ENCODE measurements around the gene ANKRD29.

ANKRD29 gene

GRCh38 chr18:23635283-23636070 is 27.2 kb downstream of the ANKRD29 start:
- Histone ChIP-seq H3K4me3 (ENCODE audit: low read depth in 1 of 2, low read length in 2 of 2) (no peak overlapping the region), H3K9me3 (ENCODE audit: control insufficient read depth in 1 of 2, low read length in 2 of 2) (no peaks in the 10 kb centered on the region), H3K27ac (ENCODE audit: low read depth, low read length) (no peak overlapping the region), H3K27me3 (ENCODE audit: control insufficient read depth in 1 of 2, insufficient read depth in 2 of 2, low read length in 2 of 2) (no peaks in the 10 kb centered on the region), H3K4me1 (ENCODE audit: control insufficient read depth in 1 of 2, insufficient read depth in 2 of 2, low read length in 2 of 2) (no peaks in the 10 kb centered on the region), H3K9ac (ENCODE audit: low read depth in 1 of 2, low read length in 2 of 2) (no peak overlapping the region), H3K36me3 (ENCODE audit: control insufficient read depth in 1 of 2, insufficient read depth in 2 of 2, low read length in 2 of 2) (no peaks in the 10 kb centered on the region)

DNA sequence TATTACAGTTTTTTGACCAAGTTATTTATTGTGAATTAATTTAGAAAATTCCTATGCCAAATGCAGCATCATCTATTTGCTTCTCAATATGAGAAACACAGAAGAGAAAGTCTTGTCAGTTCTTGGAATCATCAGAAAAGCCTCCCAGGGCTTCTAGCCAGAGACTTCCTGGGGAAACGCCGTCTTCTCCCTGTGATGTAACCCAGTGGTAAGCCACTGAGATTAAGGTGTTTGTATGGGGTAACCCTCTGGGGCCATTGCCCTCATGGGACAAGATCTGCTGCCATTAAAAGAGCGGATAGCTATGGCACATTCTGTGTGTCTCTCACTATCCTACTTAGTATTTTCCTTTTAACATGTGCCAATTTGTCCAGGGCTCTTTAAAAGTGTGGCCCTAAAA is 28.0 kb downstream of the ANKRD29 start:
- no peak overlapping the region for H3K27ac ChIP-seq (ENCODE audit: low read depth, low read length)
- no peaks in the 10 kb centered on the region for H3K9me3 ChIP-seq (ENCODE audit: control insufficient read depth in 1 of 2, low read length in 2 of 2)
- no peaks in the 10 kb centered on the region for H3K36me3 ChIP-seq (ENCODE audit: control insufficient read depth in 1 of 2, insufficient read depth in 2 of 2, low read length in 2 of 2)
- H3K4me3 ChIP-seq (ENCODE audit: low read depth in 1 of 2, low read length in 2 of 2), result no peak overlapping the region
- no peaks in the 10 kb centered on the region for H3K27me3 ChIP-seq (ENCODE audit: control insufficient read depth in 1 of 2, insufficient read depth in 2 of 2, low read length in 2 of 2)
- H3K9ac ChIP-seq (ENCODE audit: low read depth in 1 of 2, low read length in 2 of 2), result no peak overlapping the region
- H3K4me1 ChIP-seq (ENCODE audit: control insufficient read depth in 1 of 2, insufficient read depth in 2 of 2, low read length in 2 of 2), result no peaks in the 10 kb centered on the region

GRCh38 chr18:23632615-23633014 is 30.1 kb downstream of the ANKRD29 start:
- Histone ChIP-seq H3K4me1 (ENCODE audit: control insufficient read depth in 1 of 2, insufficient read depth in 2 of 2, low read length in 2 of 2) (peaks cover 7 to 9% of the 10 kb centered on the region in 2 donors), H3K9ac (ENCODE audit: low read depth in 1 of 2, low read length in 2 of 2) (no peak overlapping the region), H3K27me3 (ENCODE audit: control insufficient read depth in 1 of 2, insufficient read depth in 2 of 2, low read length in 2 of 2) (no peaks in the 10 kb centered on the region), H3K36me3 (ENCODE audit: control insufficient read depth in 1 of 2, insufficient read depth in 2 of 2, low read length in 2 of 2) (no peaks in the 10 kb centered on the region), H3K27ac (ENCODE audit: low read depth, low read length) (no peak overlapping the region), H3K9me3 (ENCODE audit: control insufficient read depth in 1 of 2, low read length in 2 of 2) (no peaks in the 10 kb centered on the region), H3K4me3 (ENCODE audit: low read depth in 1 of 2, low read length in 2 of 2) (no peak overlapping the region)

DNA sequence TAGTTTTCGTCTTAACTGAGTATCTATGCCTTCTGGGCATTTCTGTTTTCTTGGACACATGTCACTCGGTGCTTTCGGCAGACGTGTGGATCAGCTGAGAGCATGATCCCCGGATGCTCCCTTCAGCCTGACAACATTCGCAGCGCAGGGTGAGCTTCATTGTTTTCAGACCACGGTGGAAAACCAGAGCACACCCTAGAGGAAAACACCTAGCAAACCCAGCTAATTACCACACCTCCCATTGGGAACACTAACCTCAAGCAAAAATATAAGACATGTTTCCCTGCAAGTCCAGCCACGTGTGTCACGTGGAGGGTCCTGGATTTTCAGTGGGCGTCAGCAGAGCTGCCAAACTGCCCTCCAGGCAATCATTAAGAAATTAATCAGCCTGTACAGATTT is 31.0 kb downstream of the ANKRD29 start:
- Histone ChIP-seq H3K36me3 (ENCODE audit: control insufficient read depth in 1 of 2, insufficient read depth in 2 of 2, low read length in 2 of 2) (no peaks in the 10 kb centered on the region), H3K9ac (ENCODE audit: low read depth in 1 of 2, low read length in 2 of 2) (no peak overlapping the region), H3K9me3 (ENCODE audit: control insufficient read depth in 1 of 2, low read length in 2 of 2) (no peaks in the 10 kb centered on the region), H3K27me3 (ENCODE audit: control insufficient read depth in 1 of 2, insufficient read depth in 2 of 2, low read length in 2 of 2) (no peaks in the 10 kb centered on the region), H3K4me1 (ENCODE audit: control insufficient read depth in 1 of 2, insufficient read depth in 2 of 2, low read length in 2 of 2) (peaks cover 15 to 17% of the 10 kb centered on the region in 2 donors), H3K27ac (ENCODE audit: low read depth, low read length) (no peak overlapping the region), H3K4me3 (ENCODE audit: low read depth in 1 of 2, low read length in 2 of 2) (no peak overlapping the region)

- H3K4me1 ChIP-seq (ENCODE audit: control insufficient read depth in 1 of 2, insufficient read depth in 2 of 2, low read length in 2 of 2), result peaks cover 17 to 22% of the 10 kb centered on the region in 2 donors
- no peak overlapping the region for H3K9ac ChIP-seq (ENCODE audit: low read depth in 1 of 2, low read length in 2 of 2)
- H3K36me3 ChIP-seq (ENCODE audit: control insufficient read depth in 1 of 2, insufficient read depth in 2 of 2, low read length in 2 of 2), result no peaks in the 10 kb centered on the region
- no peaks in the 10 kb centered on the region for H3K27me3 ChIP-seq (ENCODE audit: control insufficient read depth in 1 of 2, insufficient read depth in 2 of 2, low read length in 2 of 2)
- no peaks in the 10 kb centered on the region for H3K9me3 ChIP-seq (ENCODE audit: control insufficient read depth in 1 of 2, low read length in 2 of 2)
- H3K4me3 ChIP-seq (ENCODE audit: low read depth in 1 of 2, low read length in 2 of 2), result no peak overlapping the region
- H3K27ac ChIP-seq (ENCODE audit: low read depth, low read length), result no peak overlapping the region
These were observed 31.4 kb downstream of the ANKRD29 start for GRCh38 chr18:23631312-23631711.

GRCh38 chr18:23629444-23629946 is 33.2 kb downstream of the ANKRD29 start:
- H3K36me3 ChIP-seq (ENCODE audit: control insufficient read depth in 1 of 2, insufficient read depth in 2 of 2, low read length in 2 of 2), result no peaks in the 10 kb centered on the region
- no peak overlapping the region for H3K27ac ChIP-seq (ENCODE audit: low read depth, low read length)
- H3K4me1 ChIP-seq (ENCODE audit: control insufficient read depth in 1 of 2, insufficient read depth in 2 of 2, low read length in 2 of 2), result peaks cover 17 to 22% of the 10 kb centered on the region in 2 donors
- no peaks in the 10 kb centered on the region for H3K27me3 ChIP-seq (ENCODE audit: control insufficient read depth in 1 of 2, insufficient read depth in 2 of 2, low read length in 2 of 2)
- no peak overlapping the region for H3K9ac ChIP-seq (ENCODE audit: low read depth in 1 of 2, low read length in 2 of 2)
- H3K9me3 ChIP-seq (ENCODE audit: control insufficient read depth in 1 of 2, low read length in 2 of 2), result no peaks in the 10 kb centered on the region
- H3K4me3 ChIP-seq (ENCODE audit: low read depth in 1 of 2, low read length in 2 of 2), result no peak overlapping the region

DNA sequence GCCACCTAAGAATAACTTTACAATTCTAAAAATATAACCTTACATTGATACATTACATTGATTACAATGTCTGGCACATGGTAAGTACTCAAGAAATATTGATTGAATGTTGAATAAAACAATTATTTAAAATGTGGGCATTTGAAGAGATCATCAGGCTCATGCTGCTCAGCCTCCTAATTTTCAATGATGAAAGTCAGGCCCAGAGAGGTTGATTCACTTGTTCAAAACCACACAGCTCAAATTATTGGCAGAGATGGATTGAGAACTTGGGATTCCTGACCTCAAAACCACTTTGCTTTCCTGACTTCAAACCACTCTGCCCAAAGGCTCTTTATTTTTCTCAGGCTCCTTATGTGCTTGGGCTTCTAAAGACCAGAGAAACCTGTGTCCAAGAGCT is 34.7 kb downstream of the ANKRD29 start:
- Histone ChIP-seq H3K9ac (ENCODE audit: low read depth in 1 of 2, low read length in 2 of 2) (no peak overlapping the region), H3K27ac (ENCODE audit: low read depth, low read length) (no peak overlapping the region), H3K4me1 (ENCODE audit: control insufficient read depth in 1 of 2, insufficient read depth in 2 of 2, low read length in 2 of 2) (peaks cover 17 to 22% of the 10 kb centered on the region in 2 donors), H3K36me3 (ENCODE audit: control insufficient read depth in 1 of 2, insufficient read depth in 2 of 2, low read length in 2 of 2) (no peaks in the 10 kb centered on the region), H3K27me3 (ENCODE audit: control insufficient read depth in 1 of 2, insufficient read depth in 2 of 2, low read length in 2 of 2) (no peaks in the 10 kb centered on the region), H3K9me3 (ENCODE audit: control insufficient read depth in 1 of 2, low read length in 2 of 2) (no peaks in the 10 kb centered on the region), H3K4me3 (ENCODE audit: low read depth in 1 of 2, low read length in 2 of 2) (no peak overlapping the region)

GRCh38 chr18:23627321-23627720 is 35.4 kb downstream of the ANKRD29 start:
- H3K36me3 ChIP-seq (ENCODE audit: control insufficient read depth in 1 of 2, insufficient read depth in 2 of 2, low read length in 2 of 2), result no peaks in the 10 kb centered on the region
- H3K27me3 ChIP-seq (ENCODE audit: control insufficient read depth in 1 of 2, insufficient read depth in 2 of 2, low read length in 2 of 2), result no peaks in the 10 kb centered on the region
- H3K4me3 ChIP-seq (ENCODE audit: low read depth in 1 of 2, low read length in 2 of 2), result no peak overlapping the region
- H3K9ac ChIP-seq (ENCODE audit: low read depth in 1 of 2, low read length in 2 of 2), result no peak overlapping the region
- no peaks in the 10 kb centered on the region for H3K9me3 ChIP-seq (ENCODE audit: control insufficient read depth in 1 of 2, low read length in 2 of 2)
- H3K27ac ChIP-seq (ENCODE audit: low read depth, low read length), result peak overlapping the region; percentile 10
- peaks cover 17 to 22% of the 10 kb centered on the region in 2 donors for H3K4me1 ChIP-seq (ENCODE audit: control insufficient read depth in 1 of 2, insufficient read depth in 2 of 2, low read length in 2 of 2)

- no peaks in the 10 kb centered on the region for H3K36me3 ChIP-seq (ENCODE audit: control insufficient read depth in 1 of 2, insufficient read depth in 2 of 2, low read length in 2 of 2)
- peaks cover 17 to 22% of the 10 kb centered on the region in 2 donors for H3K4me1 ChIP-seq (ENCODE audit: control insufficient read depth in 1 of 2, insufficient read depth in 2 of 2, low read length in 2 of 2)
- no peak overlapping the region for H3K4me3 ChIP-seq (ENCODE audit: low read depth in 1 of 2, low read length in 2 of 2)
- H3K27me3 ChIP-seq (ENCODE audit: control insufficient read depth in 1 of 2, insufficient read depth in 2 of 2, low read length in 2 of 2), result peaks cover 0 to 3% of the 10 kb centered on the region in 2 donors
- H3K27ac ChIP-seq (ENCODE audit: low read depth, low read length), result peak overlapping the region; percentile 10
- no peak overlapping the region for H3K9ac ChIP-seq (ENCODE audit: low read depth in 1 of 2, low read length in 2 of 2)
- H3K9me3 ChIP-seq (ENCODE audit: control insufficient read depth in 1 of 2, low read length in 2 of 2), result no peaks in the 10 kb centered on the region
These were observed 36.0 kb downstream of the ANKRD29 start for GRCh38 chr18:23626451-23627279.

DNA sequence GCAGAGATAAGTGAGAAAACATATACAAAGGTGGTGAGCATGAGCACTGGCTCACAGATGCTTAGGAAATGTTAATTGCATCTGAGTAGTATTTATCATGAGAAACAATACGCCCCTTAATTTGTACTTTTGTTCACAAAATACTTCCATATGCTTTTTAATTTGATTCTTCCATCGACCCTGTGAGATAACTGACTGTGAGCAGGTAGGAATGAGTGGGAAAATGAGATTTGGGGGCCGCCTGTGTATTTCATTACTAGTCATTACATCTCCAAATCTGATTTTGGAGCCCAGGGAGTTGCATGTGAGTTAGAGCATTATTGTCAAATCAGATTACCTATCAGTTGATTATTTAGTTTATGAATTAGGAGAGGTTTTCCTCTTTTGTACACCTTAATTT is 39.7 kb downstream of the ANKRD29 start:
- Histone ChIP-seq H3K27me3 (ENCODE audit: control insufficient read depth in 1 of 2, insufficient read depth in 2 of 2, low read length in 2 of 2) (peaks cover 16 to 17% of the 10 kb centered on the region in 2 donors), H3K36me3 (ENCODE audit: control insufficient read depth in 1 of 2, insufficient read depth in 2 of 2, low read length in 2 of 2) (no peaks in the 10 kb centered on the region), H3K4me1 (ENCODE audit: control insufficient read depth in 1 of 2, insufficient read depth in 2 of 2, low read length in 2 of 2) (peaks cover 27 to 31% of the 10 kb centered on the region in 2 donors), H3K9me3 (ENCODE audit: control insufficient read depth in 1 of 2, low read length in 2 of 2) (no peaks in the 10 kb centered on the region), H3K27ac (ENCODE audit: low read depth, low read length) (no peak overlapping the region), H3K4me3 (ENCODE audit: low read depth in 1 of 2, low read length in 2 of 2) (no peak overlapping the region), H3K9ac (ENCODE audit: low read depth in 1 of 2, low read length in 2 of 2) (no peak overlapping the region)
